H9 (cell line): ENCODE data around the gene IP6K3. TPM values are rescaled to one million over a fixed set of nuclear protein-coding genes. Genes with fewer than 3 reads are reported as not detected.

Source experiments
- DNase-seq: peaks from one replicate; pipeline ENCODE4 v3.0.0-alpha.2; 2017
- H2AFZ ChIP-seq: one replicate; pipeline ENCODE4 v1.6.1; 2013; ENCODE audit warnings: mild to moderate bottlenecking, low read length, control low read depth, moderate library complexity
- H2AK5ac ChIP-seq: 2 replicates; pipeline ENCODE4 v1.6.1; 2013; ENCODE audit warnings: low read length, control low read depth, mixed read lengths; ENCODE audit not compliant: insufficient read length
- H2BK120ac ChIP-seq: one replicate; pipeline ENCODE4 v1.6.1; 2013; ENCODE audit warnings: low read depth, mild to moderate bottlenecking, low read length, control low read depth, inconsistent platforms; ENCODE audit not compliant: poor library complexity, severe bottlenecking
- H2BK12ac ChIP-seq: 2 replicates; pipeline ENCODE4 v1.6.1; 2013; ENCODE audit warnings: low read length, control low read depth, mixed read lengths, low read depth; ENCODE audit not compliant: insufficient read length
- H2BK15ac ChIP-seq: 2 replicates; pipeline ENCODE4 v1.6.1; 2013; ENCODE audit warnings: low read depth, low read length, control low read depth
- H2BK20ac ChIP-seq: one replicate; pipeline ENCODE4 v1.6.1; 2013; ENCODE audit warnings: low read depth, mild to moderate bottlenecking, low read length, control low read depth, inconsistent platforms; ENCODE audit not compliant: poor library complexity, severe bottlenecking
- H2BK5ac ChIP-seq: 2 replicates; pipeline ENCODE4 v1.6.1; 2013; ENCODE audit warnings: low read length, control low read depth, mixed read lengths; ENCODE audit not compliant: insufficient read length
- H3K14ac ChIP-seq: 2 replicates; pipeline ENCODE4 v1.6.1; 2013; ENCODE audit warnings: low read length, control low read depth; ENCODE audit not compliant: insufficient read depth
- H3K18ac ChIP-seq: 2 replicates; pipeline ENCODE4 v1.6.1; 2013; ENCODE audit warnings: low read depth, mild to moderate bottlenecking, mixed read lengths, low read length, control low read depth; ENCODE audit not compliant: insufficient read length
- H3K23ac ChIP-seq: 2 replicates; pipeline ENCODE4 v1.6.1; 2013; ENCODE audit warnings: low read length, control low read depth, mixed read lengths, low read depth; ENCODE audit not compliant: insufficient read length
- H3K23me2 ChIP-seq: 2 replicates; pipeline ENCODE4 v1.6.1; 2013; ENCODE audit warnings: low read depth, mild to moderate bottlenecking, mixed read lengths, low read length, control low read depth; ENCODE audit not compliant: insufficient read length, poor library complexity, severe bottlenecking
- H3K27ac ChIP-seq: 2 replicates; pipeline ENCODE4 v1.5.1; 2013; ENCODE audit warnings: low read length, control low read depth, mixed read lengths, low read depth; ENCODE audit not compliant: insufficient read length
- H3K27me3 ChIP-seq: 2 replicates; pipeline ENCODE4 v1.6.1; 2013; ENCODE audit warnings: low read length, control low read depth, inconsistent platforms; ENCODE audit not compliant: insufficient read depth
- H3K4ac ChIP-seq: 2 replicates; pipeline ENCODE4 v1.6.1; 2013; ENCODE audit warnings: low read depth, mild to moderate bottlenecking, control low read depth, inconsistent platforms, low read length, moderate library complexity
- H3K4me1 ChIP-seq: 2 replicates; pipeline ENCODE4 v1.6.1; 2013; ENCODE audit warnings: low read length, control low read depth, inconsistent platforms; ENCODE audit not compliant: insufficient read depth
- H3K4me2 ChIP-seq: 2 replicates; pipeline ENCODE4 v1.6.1; 2013; ENCODE audit warnings: low read length, control low read depth, mixed read lengths; ENCODE audit not compliant: insufficient read length, insufficient read depth
- H3K56ac ChIP-seq: 2 replicates; pipeline ENCODE4 v1.6.1; 2013; ENCODE audit warnings: low read depth, mild to moderate bottlenecking, mixed read lengths, low read length, control low read depth; ENCODE audit not compliant: insufficient read length
- H3K79me1 ChIP-seq: 2 replicates; pipeline ENCODE4 v1.6.1; 2013; ENCODE audit warnings: low read depth, mild to moderate bottlenecking, moderate library complexity, low read length, control low read depth, inconsistent platforms; ENCODE audit not compliant: insufficient read depth, poor library complexity, severe bottlenecking
- H3K79me2 ChIP-seq: 2 replicates; pipeline ENCODE4 v1.6.1; 2013; ENCODE audit warnings: low read length, control low read depth, inconsistent platforms; ENCODE audit not compliant: insufficient read depth
- H3K9ac ChIP-seq: 2 replicates; pipeline ENCODE4 v1.6.1; 2013; ENCODE audit warnings: low read length, control low read depth, mixed read lengths; ENCODE audit not compliant: insufficient read length; ENCODE audit errors: extremely low read depth
- H3K9me3 ChIP-seq: one replicate; pipeline ENCODE4 v1.6.1; 2013; ENCODE audit warnings: low read depth, low read length, inconsistent platforms; ENCODE audit not compliant: control insufficient read depth
- H3T11ph ChIP-seq: one replicate; pipeline ENCODE4 v1.6.1; 2013; ENCODE audit warnings: mild to moderate bottlenecking, low read length, control low read depth, inconsistent platforms
- H4K20me1 ChIP-seq: one replicate; pipeline ENCODE4 v1.6.1; 2013; ENCODE audit not compliant: control insufficient read depth, insufficient read length, insufficient read depth
- H4K5ac ChIP-seq: 2 replicates; pipeline ENCODE4 v1.6.1; 2013; ENCODE audit warnings: low read depth, mild to moderate bottlenecking, mixed read lengths, low read length, control low read depth; ENCODE audit not compliant: insufficient read length
- H4K8ac ChIP-seq: replicated peaks from 2 replicates; pipeline ENCODE4 v1.6.1; 2013; ENCODE audit warnings: low read length, control low read depth, mixed read lengths, low read depth; ENCODE audit not compliant: insufficient read length
- H4K91ac ChIP-seq: 2 replicates; pipeline ENCODE4 v1.6.1; 2013; ENCODE audit warnings: low read depth, mild to moderate bottlenecking, moderate library complexity, mixed read lengths, low read length, control low read depth; ENCODE audit not compliant: insufficient read length
- H3K27ac Mint-ChIP-seq, 3 experiments: 2 replicates in 2 of 3; 3 replicates in 1 of 3; pipeline ENCODE4 v1.8.0; 2020 to 2021; ENCODE audit warnings: mixed read lengths in 3 of 3, mild to moderate bottlenecking in 1 of 3, moderate library complexity in 1 of 3
- H3K27me3 Mint-ChIP-seq: 2 replicates; pipeline ENCODE4 v1.8.0; 2021; ENCODE audit warnings: low read depth, mild to moderate bottlenecking, moderate library complexity, mixed read lengths
- H3K36me3 Mint-ChIP-seq, 3 experiments: 2 replicates in 2 of 3; 3 replicates in 1 of 3; pipeline ENCODE4 v1.8.0; 2020 to 2021; ENCODE audit warnings: low read depth in 3 of 3, mixed read lengths in 3 of 3; ENCODE audit not compliant: insufficient read depth in 1 of 3
- H3K4me1 Mint-ChIP-seq, 2 experiments: 2 replicates each; pipeline ENCODE4 v1.8.0; 2020; ENCODE audit warnings: mixed read lengths in 2 of 2
- H3K4me3 Mint-ChIP-seq, 2 experiments: 2 replicates in 1 of 2; 3 replicates in 1 of 2; pipeline ENCODE4 v1.8.0; 2020 to 2021; ENCODE audit warnings: mild to moderate bottlenecking in 2 of 2, mixed read lengths in 2 of 2, moderate library complexity in 1 of 2
- H3K9me3 Mint-ChIP-seq, 2 experiments: 2 replicates in 1 of 2; 3 replicates in 1 of 2; pipeline ENCODE4 v1.8.0; 2020; ENCODE audit warnings: mild to moderate bottlenecking in 2 of 2, mixed read lengths in 2 of 2, moderate library complexity in 1 of 2
- WGBS: extraction: QIAGEN DNeasy Blood & Tissue Kit; methylation state at CpG from one replicate; pipeline ENCODE4 v1.1.7; 2013; ENCODE audit warnings: missing lambda C conversion rate, low lambda C conversion rate, mixed read lengths; ENCODE audit not compliant: insufficient read length; ENCODE audit errors: extremely low coverage; 5-methylcytosine and 5-hydroxymethylcytosine counted together
- total RNA-seq: library from RNA; stranded (reverse); gene quantifications from 2 replicates; pipeline ENCODE4 v1.2.1, GENCODE V29; 2021
- TF ChIP-seq, protein P1 (sequence below): fragments of 200-600 bp; sonication (generic); conservative IDR thresholded peaks from 3 replicates; pipeline ENCODE4 v1.8.0; 2021; ENCODE audit warnings: antibody characterized with exemption, mild to moderate bottlenecking

IP6K3 gene
- total RNA-seq, 1 experiment from 2014 or later, result 0.46 TPM

DNA sequence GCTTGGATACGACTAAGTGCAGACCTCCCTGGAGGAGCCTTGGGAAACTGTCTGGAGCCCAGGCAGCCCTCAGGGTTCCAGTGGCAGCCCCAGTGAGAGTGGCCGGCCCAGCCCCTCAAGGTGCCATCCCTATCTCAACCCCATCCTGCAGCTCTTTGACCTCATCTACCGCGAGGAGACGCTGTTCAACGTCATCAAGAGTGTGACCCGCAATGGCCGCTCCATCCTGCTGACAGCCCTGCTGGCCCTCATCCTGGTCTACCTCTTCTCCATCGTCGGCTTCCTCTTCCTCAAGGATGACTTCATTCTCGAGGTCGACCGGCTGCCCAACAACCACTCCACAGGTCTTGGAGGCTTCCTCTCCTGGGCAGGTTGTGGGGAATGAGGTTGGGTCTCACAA, 55.9 kb downstream of the IP6K3 start:
- no peaks in the 10 kb centered on the region for H3K23me2 ChIP-seq
- H3K9ac ChIP-seq, result no peak overlapping the region
- H2AFZ ChIP-seq, result no peak overlapping the region
- no peak overlapping the region for H3K56ac ChIP-seq
- no peak overlapping the region for H4K5ac ChIP-seq
- DNase-seq, result no peak
- Mint-ChIP-seq H3K27me3 (no peaks in the 10 kb centered on the region), H3K9me3 (no peaks in the 10 kb centered on the region), H3K4me3 (no peak overlapping the region; a peak in 1 of 5 replicates), H3K27ac (peak overlapping the region in 1 of 3 experiments; percentile 85; a peak in 3 of 7 replicates), H3K4me1 (peaks cover 4 to 13% of the 10 kb centered on the region in 2 experiments; a peak in 3 of 4 replicates), H3K36me3 (peaks cover 37 to 90% (median 77%) of the 10 kb centered on the region in 3 experiments; a peak in 6 of 7 replicates)
- H2BK12ac ChIP-seq, result no peak overlapping the region
- no peaks in the 10 kb centered on the region for H3K9me3 ChIP-seq
- H3K27ac ChIP-seq, result no peak overlapping the region
- H2AK5ac ChIP-seq, result no peak overlapping the region
- H3K79me1 ChIP-seq, result no peaks in the 10 kb centered on the region
- H3K79me2 ChIP-seq, result no peaks in the 10 kb centered on the region
- H3K18ac ChIP-seq, result no peak overlapping the region
- H2BK120ac ChIP-seq, result no peak overlapping the region
- TF ChIP-seq, protein P1, sequence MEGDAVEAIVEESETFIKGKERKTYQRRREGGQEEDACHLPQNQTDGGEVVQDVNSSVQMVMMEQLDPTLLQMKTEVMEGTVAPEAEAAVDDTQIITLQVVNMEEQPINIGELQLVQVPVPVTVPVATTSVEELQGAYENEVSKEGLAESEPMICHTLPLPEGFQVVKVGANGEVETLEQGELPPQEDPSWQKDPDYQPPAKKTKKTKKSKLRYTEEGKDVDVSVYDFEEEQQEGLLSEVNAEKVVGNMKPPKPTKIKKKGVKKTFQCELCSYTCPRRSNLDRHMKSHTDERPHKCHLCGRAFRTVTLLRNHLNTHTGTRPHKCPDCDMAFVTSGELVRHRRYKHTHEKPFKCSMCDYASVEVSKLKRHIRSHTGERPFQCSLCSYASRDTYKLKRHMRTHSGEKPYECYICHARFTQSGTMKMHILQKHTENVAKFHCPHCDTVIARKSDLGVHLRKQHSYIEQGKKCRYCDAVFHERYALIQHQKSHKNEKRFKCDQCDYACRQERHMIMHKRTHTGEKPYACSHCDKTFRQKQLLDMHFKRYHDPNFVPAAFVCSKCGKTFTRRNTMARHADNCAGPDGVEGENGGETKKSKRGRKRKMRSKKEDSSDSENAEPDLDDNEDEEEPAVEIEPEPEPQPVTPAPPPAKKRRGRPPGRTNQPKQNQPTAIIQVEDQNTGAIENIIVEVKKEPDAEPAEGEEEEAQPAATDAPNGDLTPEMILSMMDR, result no peak
- H2BK5ac ChIP-seq, result no peak overlapping the region
- no peak overlapping the region for H3K14ac ChIP-seq
- H3K4ac ChIP-seq, result no peak overlapping the region
- no peak overlapping the region for H3K23ac ChIP-seq
- no CpG with 5 or more reads among the region's 13 CpGs for WGBS
- no peak overlapping the region for H4K91ac ChIP-seq
- no peaks in the 10 kb centered on the region for H3K27me3 ChIP-seq
- no peaks in the 10 kb centered on the region for H4K20me1 ChIP-seq
- no peak overlapping the region for H2BK20ac ChIP-seq
- no peak overlapping the region for H3K4me2 ChIP-seq
- H3K4me1 ChIP-seq, result no peaks in the 10 kb centered on the region
- H2BK15ac ChIP-seq, result no peak overlapping the region
- H3T11ph ChIP-seq, result no peak overlapping the region
- no peak overlapping the region for H4K8ac ChIP-seq
